Right cardiac atrium (tissue), 5 donors: Measurements from ENCODE around the gene MSI1. TPM values are rescaled to one million over a fixed set of nuclear protein-coding genes. Genes with fewer than 3 reads are reported as not detected.
"Not testable (repeated sequence)": the region's sequence is repeated elsewhere in the genome, so short reads cannot be mapped to it uniquely, and the experiment has no call there.

Experiments
- ATAC-seq, 2 donors: fragments of 200-7000 bp; cut with Tn5 transposase; one replicate each; pipeline versions ENCODE4 v1.8.0 to v1.9.1; 2020; ENCODE audit warnings: moderate library complexity in 2 of 2, mild to moderate bottlenecking in 1 of 2
- DNase-seq, 3 donors: peaks; one replicate each; pipeline ENCODE4 v3.0.0-alpha.2; 2020
- H3K27ac ChIP-seq: one replicate; pipeline ENCODE4 v1.5.1; 2013; ENCODE audit warnings: mild to moderate bottlenecking, low read length, control low read depth, moderate library complexity
- H3K27me3 ChIP-seq: one replicate; pipeline ENCODE4 v1.6.1; 2013; ENCODE audit not compliant: control insufficient read depth, insufficient read depth
- H3K4me1 ChIP-seq: one replicate; pipeline ENCODE4 v1.6.1; 2013; ENCODE audit warnings: low read length; ENCODE audit not compliant: control insufficient read depth, insufficient read depth
- H3K4me3 ChIP-seq: one replicate; pipeline ENCODE4 v1.5.1; 2013; ENCODE audit warnings: low read length, control low read depth
- H3K9me3 ChIP-seq: one replicate; pipeline ENCODE4 v1.6.1; 2013; ENCODE audit warnings: low read length; ENCODE audit not compliant: control insufficient read depth
- WGBS: extraction: QIAGEN DNeasy Blood & Tissue Kit; methylation state at CpG from one replicate; pipeline ENCODE4 v1.1.7; 2013; 5-methylcytosine and 5-hydroxymethylcytosine counted together
- intact Hi-C, 4 donors: fragments of 100-400 bp; cut with DNase I; formaldehyde crosslinking; loops; one replicate each; pipeline versions ENCODE4 v1.11.0 to v1.14.0; 2022 to 2023
- polyA plus RNA-seq: library from polyadenylated mRNA; stranded (reverse); fragments of 200-250 nt; gene quantifications from one replicate; pipeline ENCODE4 v1.2.3, GENCODE V29; 2013
- total RNA-seq, 4 donors: library from RNA; stranded (reverse); fragmentation: NEBNext Ultra II Directional; extraction: Animal tissue kit (Norgen Biotek cat#: 25700); gene quantifications; one replicate each; pipeline ENCODE4 v1.2.1, GENCODE V29; 2021
- donor health status: healthy with polysubstance abuse.
- donor health status: DM: no; HTN: yes; CAD: no.
- donor health status: DM: no; HTN: no; CAD: no.
- donor health status: DM: no; HTN: yes; CAD: no; lungs with severe emphysema.
- donor health status: DM: yes; HTN: yes; CAD: no.

The MSI1 gene
- total and polyA plus RNA-seq, 5 donors = 2.1 to 10.7 (median 4.5) TPM

DNA sequence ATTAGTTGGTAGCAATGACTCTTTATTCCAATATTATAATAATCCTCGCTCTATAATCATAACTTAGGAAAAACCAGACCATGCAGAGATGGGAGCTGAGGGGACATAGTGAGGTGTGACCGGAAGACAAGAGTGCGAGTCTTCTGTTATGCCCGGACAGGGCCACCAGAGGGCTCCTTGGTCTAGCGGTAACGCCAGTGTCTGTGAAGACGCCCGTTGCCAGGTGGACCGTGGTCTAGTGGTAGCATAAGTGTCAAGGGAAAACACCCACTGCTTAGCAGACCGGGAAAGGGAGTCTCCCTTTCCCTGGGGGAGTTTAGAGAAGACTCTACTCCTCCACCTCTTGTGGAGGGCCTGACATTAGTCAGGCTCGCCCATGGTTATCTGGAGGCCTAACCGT lies 33.5 kb downstream of the MSI1 start:
- H3K4me1 ChIP-seq, H3K27ac ChIP-seq, H3K4me3 ChIP-seq, intact Hi-C loops, H3K9me3 ChIP-seq, H3K27me3 ChIP-seq, ATAC-seq: not testable (repeated sequence)
- whole genome bisulfite sequencing = 20% methylated on average over 12 of the region's 12 CpGs
- DNase-seq = peak; percentile 49 to 86 (median 78)

DNA sequence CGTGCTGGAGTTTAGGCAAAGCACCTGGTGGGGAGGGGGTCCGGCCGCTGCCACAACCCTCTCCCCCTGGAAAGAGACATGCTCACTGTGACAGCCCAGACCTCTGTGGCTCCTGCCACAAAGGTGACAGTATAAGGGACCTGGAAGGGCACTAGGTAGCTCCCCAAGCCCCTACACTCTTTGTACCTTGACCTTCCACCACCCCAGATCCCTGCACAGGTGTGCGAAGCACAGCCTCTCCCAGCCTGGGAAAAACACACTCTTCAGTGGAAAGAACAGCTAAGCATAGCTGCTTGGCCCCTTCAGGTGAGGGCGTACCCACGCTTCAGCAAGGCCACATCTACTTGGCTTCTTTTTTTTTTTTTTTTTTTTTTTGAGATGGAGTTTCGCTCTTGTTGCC lies 36.4 kb downstream of the MSI1 start:
- H3K4me3 ChIP-seq = no peak overlapping the region
- no peak for DNase-seq
- H3K27ac ChIP-seq = no peak overlapping the region
- no peaks in the 10 kb centered on the region for H3K4me1 ChIP-seq
- no peak for ATAC-seq
- intact Hi-C loops = no loop called here
- H3K27me3 ChIP-seq = no peaks in the 10 kb centered on the region
- 85% methylated on average over 7 of the region's 7 CpGs for WGBS
- no peaks in the 10 kb centered on the region for H3K9me3 ChIP-seq

DNA sequence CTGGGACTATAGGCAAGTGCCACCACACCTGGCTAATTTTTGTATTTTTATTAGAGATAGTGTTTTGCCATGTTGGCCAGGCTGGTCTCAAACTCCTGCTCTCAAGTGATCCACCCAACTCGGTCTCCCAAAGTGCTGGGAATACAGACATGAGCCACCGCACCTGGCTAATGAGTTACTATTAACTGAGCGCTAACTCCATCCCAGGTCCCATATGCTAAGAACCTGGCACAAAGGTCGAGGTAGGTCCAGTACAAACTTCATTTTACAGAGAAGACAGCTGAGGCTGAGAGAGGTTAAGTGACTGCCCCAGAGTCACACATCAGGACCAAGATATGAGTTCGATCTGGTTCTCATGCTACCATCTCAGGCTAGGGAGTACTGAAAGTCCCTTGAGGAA lies 36.9 kb downstream of the MSI1 start:
- Histone ChIP-seq H3K27me3 (no peaks in the 10 kb centered on the region), H3K27ac (no peak overlapping the region), H3K9me3 (no peaks in the 10 kb centered on the region), H3K4me3 (no peak overlapping the region), H3K4me1 (no peaks in the 10 kb centered on the region)
- 81% methylated on average over 5 of the region's 5 CpGs for WGBS
- intact Hi-C loops = no loop called here
- ATAC-seq (no peak), DNase-seq (no peak)

DNA sequence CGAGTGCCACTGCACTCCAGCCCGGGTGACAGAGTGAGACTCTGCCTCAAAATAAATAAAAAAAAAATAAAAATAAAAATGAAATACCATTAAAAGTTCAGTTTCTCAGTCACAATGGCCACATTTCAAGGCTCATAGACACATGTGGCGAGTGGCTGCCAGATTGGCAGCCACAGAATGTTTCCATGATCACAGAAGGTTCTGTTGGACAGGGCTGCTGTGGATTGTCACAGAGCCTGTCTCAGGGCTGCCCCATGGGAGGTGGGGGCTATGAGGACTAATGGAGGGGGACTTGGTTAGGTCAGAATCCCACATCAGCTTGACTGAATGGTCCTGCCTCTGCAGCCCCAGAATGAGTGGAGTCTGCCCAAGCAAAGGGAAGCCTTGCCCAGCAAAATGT lies 37.6 kb downstream of the MSI1 start:
- Histone ChIP-seq H3K27me3 (no peaks in the 10 kb centered on the region), H3K27ac (no peak overlapping the region), H3K4me1 (no peaks in the 10 kb centered on the region), H3K9me3 (no peaks in the 10 kb centered on the region), H3K4me3 (no peak overlapping the region)
- WGBS = 40% methylated on average over 3 of the region's 3 CpGs
- intact Hi-C loops = no loop called here
- DNase-seq = no peak
- ATAC-seq = no peak

DNA sequence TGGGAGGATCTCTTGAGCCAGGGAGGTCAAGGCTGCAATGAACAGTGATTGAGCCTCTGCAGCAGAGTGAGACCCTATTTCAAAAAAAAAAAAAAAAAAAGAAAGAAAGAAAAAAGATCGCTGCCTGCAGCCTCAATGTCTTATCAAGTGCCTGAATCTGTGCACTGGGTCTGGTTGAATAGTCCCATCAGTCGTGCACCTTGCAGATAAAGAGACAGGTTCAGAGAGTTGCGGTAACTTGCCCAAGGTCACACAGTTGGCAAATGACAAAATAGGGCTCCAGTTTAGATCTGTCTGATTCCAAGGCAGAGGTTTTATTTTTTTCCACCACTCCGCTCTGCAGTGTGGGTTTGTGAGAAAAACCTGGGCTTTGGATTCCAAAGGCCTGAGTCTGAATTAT lies 40.7 kb downstream of the MSI1 start:
- ATAC-seq (no peak), DNase-seq (no peak)
- intact Hi-C loops = no loop called here
- WGBS = 82% methylated on average over 4 of the region's 4 CpGs
- Histone ChIP-seq H3K4me1 (no peaks in the 10 kb centered on the region), H3K9me3 (no peaks in the 10 kb centered on the region), H3K4me3 (no peak overlapping the region), H3K27me3 (no peaks in the 10 kb centered on the region), H3K27ac (no peak overlapping the region)

DNA sequence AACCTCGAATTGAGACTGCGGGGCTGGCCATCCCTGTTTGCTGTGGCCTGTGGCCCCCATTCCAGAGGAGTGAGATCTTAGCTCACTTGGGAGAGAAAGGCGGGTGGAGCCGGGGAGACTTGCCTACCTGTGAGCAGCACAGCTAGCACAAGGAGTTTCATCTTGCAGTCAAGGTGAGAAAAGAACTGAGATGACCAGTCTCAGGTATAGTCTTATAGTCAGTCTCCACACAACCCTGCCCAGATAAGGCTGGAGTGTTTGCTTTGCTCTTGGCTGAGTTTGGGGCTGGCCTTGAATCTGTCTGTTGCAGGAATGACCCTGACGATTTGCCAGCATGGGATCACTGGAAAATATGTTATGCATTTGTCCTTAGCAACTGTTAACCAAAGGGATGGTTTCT lies 41.4 kb downstream of the MSI1 start, which contains the start of gene PLA2G1B:
Gene PLA2G1B (minus strand): TSS at position 187 of the 400 bp plus-strand sequence. CDS start 26 bp downstream, at position 161.
- intact Hi-C loops = no loop called here
- DNase-seq (no peak), ATAC-seq (no peak)
- H3K4me3 ChIP-seq = no peak within 1 kb of the TSS
- H3K4me1 ChIP-seq = no peaks in the 10 kb centered on the region
- H3K27ac ChIP-seq = no peak within 1 kb of the TSS
- no peaks in the 10 kb centered on the region for H3K9me3 ChIP-seq
- H3K27me3 ChIP-seq = no peaks in the 10 kb centered on the region
- WGBS = 73% methylated on average over 5 of the region's 5 CpGs

DNA sequence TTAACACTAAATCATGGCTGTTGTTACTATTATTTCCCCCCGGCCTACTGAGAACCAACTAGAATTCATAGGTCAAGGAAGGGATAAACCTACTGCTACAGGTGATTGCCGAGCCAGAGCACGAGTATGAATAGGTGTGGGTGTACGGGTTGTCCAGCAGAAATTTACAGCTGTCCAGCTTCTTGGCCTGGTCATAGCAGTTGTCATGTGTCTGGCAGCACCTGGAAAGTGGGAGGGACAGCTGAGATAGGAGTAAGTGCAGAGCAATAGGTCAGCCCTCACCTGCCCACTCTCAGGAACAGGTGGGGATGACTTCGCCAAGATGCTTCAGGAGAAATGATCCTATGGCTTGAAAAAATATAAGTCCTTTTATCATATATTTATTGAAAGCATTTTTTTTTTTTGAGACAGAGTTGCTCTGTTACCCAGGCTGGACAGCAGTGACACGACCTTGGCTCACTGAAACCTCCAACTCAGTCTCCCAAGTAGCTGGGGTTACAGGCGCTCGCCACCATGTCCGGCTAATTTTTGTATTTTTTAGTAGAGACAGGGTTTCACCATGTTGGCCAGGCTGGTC lies 44.0 kb downstream of the MSI1 start:
- no peak overlapping the region for H3K4me3 ChIP-seq
- no peaks in the 10 kb centered on the region for H3K27me3 ChIP-seq
- H3K4me1 ChIP-seq = no peaks in the 10 kb centered on the region
- H3K27ac ChIP-seq = no peak overlapping the region
- peak; percentile 23 to 25 for ATAC-seq
- H3K9me3 ChIP-seq = no peaks in the 10 kb centered on the region
- no peak for DNase-seq
- WGBS = 55% methylated on average over 9 of the region's 9 CpGs
- intact Hi-C loops = no loop called here

DNA sequence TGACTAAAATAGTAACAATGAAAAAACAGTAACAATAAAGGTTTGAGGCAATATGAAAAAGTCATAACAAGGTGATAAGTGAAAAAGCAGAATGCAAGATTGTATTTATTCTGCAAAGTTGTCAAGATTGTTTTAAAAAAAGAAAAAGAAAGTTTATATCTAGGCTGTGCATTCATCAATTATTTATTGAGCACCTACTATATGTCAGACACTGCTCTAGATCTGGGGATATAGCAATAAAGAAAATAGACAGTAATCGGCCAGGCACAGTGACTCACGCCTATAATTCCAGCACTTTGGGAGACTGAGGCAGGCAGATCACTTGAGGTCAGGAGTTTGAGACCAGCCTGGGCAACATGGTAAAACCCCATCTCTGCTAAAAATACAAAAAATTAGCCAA lies 45.2 kb downstream of the MSI1 start:
- WGBS = 82% methylated on average over 2 of the region's 2 CpGs
- ATAC-seq = no peak
- Histone ChIP-seq H3K9me3 (no peaks in the 10 kb centered on the region), H3K27ac (no peak overlapping the region), H3K4me1 (no peaks in the 10 kb centered on the region), H3K4me3 (no peak overlapping the region), H3K27me3 (no peaks in the 10 kb centered on the region)
- no peak for DNase-seq
- intact Hi-C loops = no loop called here

DNA sequence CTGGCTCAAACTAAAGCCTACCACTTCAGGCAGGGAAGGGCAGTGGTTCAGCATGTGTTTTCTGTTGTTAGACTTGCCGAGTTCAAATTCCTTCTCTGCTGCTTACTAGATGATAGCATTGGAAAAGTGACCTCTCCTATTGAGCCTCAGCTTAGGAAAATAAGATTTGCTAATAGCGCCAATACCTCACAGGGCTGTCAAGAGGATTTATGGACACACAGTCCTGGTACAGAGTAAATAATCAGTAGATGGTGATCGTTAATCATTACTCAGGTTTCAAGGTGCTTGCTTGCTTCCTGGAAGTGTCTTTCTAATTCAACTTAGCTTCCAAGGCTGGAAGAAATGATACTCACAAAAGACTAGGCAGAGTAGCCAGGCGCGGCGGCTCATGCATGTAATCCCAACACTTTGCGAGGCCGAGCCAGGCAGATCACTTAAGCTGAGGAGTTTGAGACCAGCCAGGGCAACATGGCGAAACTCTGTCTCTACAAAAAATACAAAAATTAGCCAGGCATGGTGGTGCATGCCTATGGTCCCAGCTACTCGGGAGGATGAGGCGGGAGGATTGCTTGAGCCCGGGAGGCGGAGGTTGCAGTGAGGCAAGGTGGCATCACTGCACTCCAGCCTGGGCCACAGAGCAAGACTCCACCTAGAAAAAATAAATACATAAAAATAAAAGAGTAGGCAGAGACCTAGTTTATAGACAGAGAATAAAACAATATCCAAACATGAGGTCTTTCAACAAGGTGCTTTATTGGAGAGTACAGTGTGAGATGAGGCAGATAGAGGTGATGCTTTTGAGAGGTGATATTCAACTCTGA lies 47.4 kb downstream of the MSI1 start:
- H3K4me1 ChIP-seq = peaks cover 2% of the 10 kb centered on the region
- H3K9me3 ChIP-seq = no peaks in the 10 kb centered on the region
- 81% methylated on average over 13 of the region's 13 CpGs for WGBS
- no peaks in the 10 kb centered on the region for H3K27me3 ChIP-seq
- H3K4me3 ChIP-seq = no peak overlapping the region
- DNase-seq (no peak), ATAC-seq (no peak)
- intact Hi-C loops = no loop called here
- H3K27ac ChIP-seq = no peak overlapping the region

DNA sequence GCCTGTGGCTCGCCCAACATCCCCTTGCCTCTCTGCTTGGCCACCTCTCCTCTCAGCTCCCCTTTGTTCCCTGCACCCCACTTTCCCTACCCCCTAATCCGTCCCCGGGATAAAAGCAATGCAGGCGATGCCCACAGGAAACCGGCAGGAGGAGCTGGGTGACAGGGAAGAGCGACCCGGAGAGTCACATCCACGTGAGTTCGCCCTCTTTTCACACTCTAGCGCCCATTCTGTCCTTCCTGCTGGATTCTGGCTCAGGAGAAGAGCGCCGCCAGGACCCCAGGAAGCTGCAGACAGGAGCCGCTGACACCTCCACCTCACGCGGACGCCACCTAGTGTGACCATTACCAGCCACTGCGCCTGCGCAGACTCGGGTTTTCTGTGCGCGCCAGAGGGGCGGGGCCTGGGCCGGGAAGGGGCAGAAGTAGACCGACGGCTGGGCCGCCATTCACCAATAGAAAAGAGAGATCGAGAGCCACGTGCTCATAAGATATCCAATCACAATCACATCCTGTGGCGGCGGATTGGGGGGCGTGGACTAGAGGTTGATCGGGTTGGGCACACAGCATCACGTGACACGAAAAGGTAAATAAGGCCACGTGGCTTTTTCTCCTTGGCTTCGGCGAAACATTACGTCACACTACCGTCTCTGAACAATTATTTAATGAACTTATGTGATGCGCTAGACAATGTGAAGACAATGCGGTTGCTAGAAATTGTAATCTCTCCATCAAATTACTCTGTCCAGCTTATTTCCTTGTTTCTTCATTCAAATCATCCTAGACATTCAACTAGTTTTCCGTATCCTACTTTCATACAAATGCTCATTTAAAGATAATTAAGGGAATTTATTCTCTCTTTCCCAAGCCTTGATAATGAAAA lies 51.5 kb downstream of the MSI1 start:
- no peaks in the 10 kb centered on the region for H3K27me3 ChIP-seq
- DNase-seq = peak; percentile 100
- H3K9me3 ChIP-seq = no peaks in the 10 kb centered on the region
- 1% methylated on average over 42 of the region's 42 CpGs for WGBS
- H3K4me3 ChIP-seq = peak overlapping the region; percentile 61
- ATAC-seq = peak; percentile 100
- intact Hi-C loops = no loop called here
- peak overlapping the region; percentile 76 for H3K27ac ChIP-seq
- peaks cover 2% of the 10 kb centered on the region for H3K4me1 ChIP-seq

DNA sequence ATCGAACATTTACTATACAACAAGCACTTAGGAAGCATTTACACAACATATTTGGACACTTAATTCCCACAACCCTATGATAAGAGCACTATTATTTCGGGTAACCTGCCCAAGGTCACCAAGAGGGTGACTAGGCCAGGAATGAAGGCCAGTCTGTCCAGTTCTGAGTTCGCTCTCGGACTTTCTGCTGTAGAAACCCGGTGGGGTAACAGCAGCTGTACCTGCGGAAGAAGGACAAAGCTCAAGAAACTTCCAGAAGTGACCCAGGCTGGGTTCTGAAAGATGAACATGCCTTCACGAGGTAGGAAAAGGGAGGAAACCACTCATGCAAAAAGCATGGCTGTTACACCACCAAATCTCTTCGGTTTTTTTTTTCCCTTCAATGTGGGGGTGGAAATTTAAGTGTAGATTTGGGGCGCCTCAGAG lies 52.2 kb downstream of the MSI1 start:
- H3K27ac ChIP-seq = peak overlapping the region; percentile 76
- intact Hi-C loops = no loop called here
- DNase-seq (no peak), ATAC-seq (no peak)
- H3K9me3 ChIP-seq = no peaks in the 10 kb centered on the region
- H3K4me3 ChIP-seq = peak overlapping the region; percentile 61
- H3K4me1 ChIP-seq = peaks cover 2% of the 10 kb centered on the region
- 48% methylated on average over 9 of the region's 9 CpGs for WGBS
- no peaks in the 10 kb centered on the region for H3K27me3 ChIP-seq
